GM21367 (cell line): ENCODE data around the gene MACROD2.
"Not testable (repeated sequence)": the region's sequence is repeated elsewhere in the genome, so short reads cannot be mapped to it uniquely, and the experiment has no call there.

ENCODE experiments used
- ATAC-seq: cut with Tn5 transposase; IDR thresholded peaks from one replicate; pipeline ENCODE4 v1.9.1; 2021; ENCODE audit not compliant: unreplicated experiment

MACROD2 gene

DNA sequence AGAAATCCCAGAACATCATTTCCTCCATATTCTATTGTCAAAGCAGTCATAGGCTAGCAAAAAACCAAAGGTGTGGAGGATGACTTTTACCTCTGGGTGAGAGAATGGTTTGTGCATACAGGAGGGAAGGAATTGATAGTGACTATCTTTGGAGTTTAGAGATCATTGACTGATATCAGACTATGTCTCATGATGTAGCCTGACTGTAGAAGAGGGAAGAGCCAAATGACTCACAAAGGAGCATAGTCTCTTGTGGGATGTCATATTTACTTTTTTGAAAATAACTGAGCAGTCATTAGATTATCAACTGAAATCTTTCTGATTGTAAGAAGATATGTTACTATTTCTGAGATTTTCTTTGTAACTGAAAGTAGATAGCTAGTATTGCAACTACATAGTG lies 183.6 kb downstream of the MACROD2 start:
- no peak for ATAC-seq

DNA sequence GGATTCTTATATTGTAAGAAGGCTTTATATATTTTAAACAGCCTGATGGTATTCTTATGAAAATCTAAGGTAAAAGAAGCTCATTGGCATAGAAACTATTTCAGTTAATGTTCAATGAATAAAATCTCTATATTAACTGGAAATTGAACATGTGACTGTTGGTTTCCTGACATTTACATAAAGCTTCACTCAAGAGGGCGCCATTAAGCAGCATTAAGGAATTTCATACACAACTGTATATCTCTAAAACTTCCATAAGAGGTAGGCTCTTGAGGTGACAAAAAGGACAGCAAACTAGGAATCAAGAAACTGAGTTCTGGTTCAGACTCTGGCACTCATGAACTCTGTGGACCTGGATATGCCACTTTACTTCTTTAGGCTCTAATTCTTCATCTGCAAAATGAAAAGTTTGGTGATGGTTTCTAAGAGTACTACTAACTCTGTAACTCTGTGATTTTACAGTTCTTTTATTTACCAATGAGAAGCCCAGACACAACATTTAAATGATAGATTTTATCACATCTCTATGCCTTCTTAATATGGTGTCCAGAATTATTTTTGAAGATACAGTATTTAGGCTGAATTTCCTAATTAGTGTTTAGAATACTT lies 194.6 kb downstream of the MACROD2 start:
- no peak for ATAC-seq

DNA sequence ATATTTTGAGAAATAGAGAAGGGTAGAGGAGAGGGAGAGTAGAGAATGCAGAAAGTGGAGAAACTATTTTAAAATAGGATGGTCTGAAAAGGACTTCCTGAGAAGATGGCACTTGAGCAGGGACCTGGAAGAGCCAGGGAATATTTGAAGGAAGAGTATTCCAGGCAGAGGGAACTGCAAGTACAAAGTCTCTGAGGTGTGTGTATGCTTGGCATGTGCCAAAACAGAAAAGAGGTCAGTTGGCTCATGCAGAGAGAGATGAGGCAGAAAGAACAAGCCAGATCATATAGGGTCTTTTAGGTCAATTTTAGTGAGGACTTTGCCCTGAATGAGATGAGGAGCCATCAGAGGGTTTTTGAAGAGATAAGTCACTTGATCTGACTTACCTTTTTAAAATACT lies 196.2 kb downstream of the MACROD2 start:
- ATAC-seq, result no peak

DNA sequence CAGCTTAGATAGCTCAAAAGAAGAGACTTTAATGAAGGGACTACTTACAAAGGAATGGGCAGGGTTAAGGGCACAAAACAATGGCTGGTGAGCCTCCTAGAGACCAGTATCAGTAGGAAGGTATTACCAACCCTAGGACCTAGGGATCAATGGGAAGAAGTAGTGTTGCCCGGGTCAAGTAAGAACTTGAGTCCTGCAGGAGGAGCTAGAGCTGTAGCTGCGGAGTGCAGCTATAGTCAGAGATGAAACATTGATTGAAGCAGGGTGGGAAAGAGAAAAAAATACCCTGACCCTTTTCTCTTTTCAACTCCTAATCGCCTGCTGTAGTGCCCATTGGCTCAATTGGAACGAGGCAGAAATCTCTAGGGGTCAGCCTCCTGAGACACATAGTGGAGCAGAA lies 198.1 kb downstream of the MACROD2 start:
- ATAC-seq, result no peak

DNA sequence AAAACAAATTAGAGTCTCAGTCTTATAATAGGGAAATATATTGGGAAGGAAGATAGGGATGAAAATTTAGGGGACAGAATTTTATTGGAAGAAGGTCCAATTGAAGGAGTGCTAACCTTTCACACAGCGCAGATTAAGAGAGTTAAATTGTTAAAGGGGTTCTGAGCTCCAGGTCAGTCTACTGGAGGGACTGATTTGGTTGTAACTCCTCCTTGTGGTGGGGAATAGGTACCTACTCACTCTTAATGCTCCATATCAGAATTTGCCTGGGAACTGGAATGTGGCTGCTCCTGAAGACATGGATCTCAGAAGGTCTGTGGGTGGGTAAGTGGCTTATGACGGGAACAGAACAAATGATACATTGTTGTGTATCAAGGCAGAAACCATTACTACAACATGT lies 198.6 kb downstream of the MACROD2 start:
- no peak for ATAC-seq

DNA sequence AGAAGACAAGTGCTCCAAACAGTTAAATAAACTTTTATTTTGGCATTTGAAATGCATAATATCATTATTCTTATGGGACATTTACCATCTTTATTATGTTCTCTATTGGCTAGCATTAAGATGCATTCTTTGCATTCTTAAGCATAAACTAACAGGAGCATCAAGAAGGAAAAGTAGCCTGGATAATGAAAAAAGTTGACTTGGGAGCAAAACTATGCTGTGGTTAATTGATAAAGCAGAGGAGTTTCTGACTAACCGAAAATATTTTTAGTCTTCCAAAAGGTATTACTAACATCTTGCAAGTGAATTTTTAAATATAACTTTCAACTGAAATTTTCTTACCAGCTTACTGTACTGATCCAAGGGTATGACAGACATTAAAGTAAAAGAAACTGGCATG lies 201.8 kb downstream of the MACROD2 start:
- no peak for ATAC-seq

DNA sequence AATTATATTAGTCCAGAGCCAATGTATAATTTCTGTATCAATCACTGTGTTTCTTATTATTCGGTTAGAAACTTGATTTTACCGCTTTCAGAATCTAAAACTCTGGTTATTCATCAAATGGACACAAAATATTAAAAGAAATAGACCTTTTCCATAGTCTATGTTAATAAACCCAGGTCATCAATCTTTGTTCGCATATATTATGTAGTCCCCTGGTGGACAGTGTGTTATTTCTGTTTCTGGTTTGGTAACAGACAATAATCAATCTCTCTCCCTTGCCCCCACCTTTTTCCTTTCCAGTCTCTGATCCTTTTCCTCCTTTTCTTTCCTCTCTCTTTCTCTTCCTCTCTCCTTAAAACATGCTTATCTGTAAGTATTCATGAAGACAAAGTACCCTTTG lies 203.1 kb downstream of the MACROD2 start:
- ATAC-seq, result no peak

DNA sequence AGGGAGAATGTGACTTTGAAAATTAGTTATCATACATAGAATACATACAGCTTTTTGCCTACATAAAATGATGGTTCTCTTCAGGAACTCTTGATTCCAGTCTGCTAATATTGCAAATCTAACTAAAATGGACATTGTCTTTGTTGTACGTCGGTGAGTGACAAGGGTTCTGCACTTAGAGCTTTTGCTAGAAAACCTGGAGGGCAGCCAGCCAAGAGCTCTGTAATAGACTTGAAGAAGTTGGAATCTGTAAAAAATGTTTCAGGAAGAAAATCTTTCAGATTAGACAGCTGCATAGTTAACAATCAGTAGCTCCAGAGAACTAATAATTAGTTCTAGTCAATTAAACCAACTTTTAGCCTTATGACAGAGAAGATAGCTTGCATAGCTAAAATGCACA lies 203.8 kb downstream of the MACROD2 start:
- ATAC-seq, result no peak

DNA sequence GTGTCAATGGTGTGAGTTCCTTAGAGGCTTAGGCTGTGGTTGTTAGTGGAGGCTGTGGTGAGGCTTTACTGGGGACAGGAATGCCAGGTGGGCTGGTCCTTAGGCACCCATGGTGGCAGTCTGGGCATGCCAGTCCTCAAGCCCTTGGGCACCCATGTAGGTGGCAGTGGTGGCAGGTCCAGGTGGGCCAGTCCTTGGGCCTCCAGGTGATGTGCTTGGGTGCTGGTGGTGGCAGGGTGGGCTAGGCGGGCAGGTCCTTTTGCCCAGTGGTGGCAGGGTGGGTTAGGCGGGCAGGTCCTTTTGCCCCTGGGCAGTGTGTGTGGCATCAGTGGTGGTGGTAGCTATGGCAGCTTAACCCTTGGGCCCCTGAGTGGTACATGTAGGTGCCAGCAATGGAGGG lies 208.3 kb downstream of the MACROD2 start:
- ATAC-seq, result no peak

DNA sequence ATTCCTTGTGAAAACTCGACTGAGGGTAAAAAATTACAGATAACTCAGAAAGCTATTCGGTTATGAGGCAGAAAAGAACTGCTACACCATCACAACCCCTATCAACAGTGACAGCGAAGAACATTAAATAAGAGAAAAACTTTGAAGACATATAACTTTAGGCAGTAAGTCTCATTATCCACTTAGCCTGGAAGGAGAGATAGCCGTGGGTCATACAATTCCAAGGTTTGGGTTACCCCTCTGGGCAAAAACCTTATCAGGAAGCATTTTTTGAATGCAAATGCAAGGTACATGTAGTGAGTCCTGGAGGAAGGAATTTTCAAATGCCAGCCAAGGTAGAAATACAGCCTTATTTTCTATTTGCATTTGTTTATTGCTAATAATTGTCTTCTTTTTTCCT lies 212.3 kb downstream of the MACROD2 start:
- ATAC-seq, result no peak

GRCh38 chr20:14208956-14209355 lies 213.6 kb downstream of the MACROD2 start:
- ATAC-seq, result no peak

GRCh38 chr20:14210146-14210545 lies 214.8 kb downstream of the MACROD2 start:
- ATAC-seq, result no peak

GRCh38 chr20:14214046-14214445 lies 218.7 kb downstream of the MACROD2 start:
- no peak for ATAC-seq

DNA sequence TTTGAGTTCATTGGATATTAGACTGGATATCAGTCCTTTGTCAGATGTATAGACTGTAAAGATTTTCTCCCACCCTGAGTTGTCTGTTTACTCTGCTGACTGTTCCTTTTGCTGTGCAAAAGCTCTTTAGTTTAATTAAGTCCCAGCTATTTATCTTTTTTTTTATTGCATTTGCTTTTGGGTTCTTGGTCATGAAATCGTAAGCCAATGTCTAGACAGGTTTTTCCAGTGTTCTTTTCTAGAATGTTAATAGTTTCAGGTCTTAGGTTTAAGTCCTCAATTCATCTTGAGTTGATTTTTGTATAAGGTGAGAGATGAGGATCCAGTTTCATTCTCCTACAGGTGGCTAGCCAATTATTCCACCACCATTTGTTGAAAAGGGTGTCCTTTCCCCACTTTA lies 220.6 kb downstream of the MACROD2 start:
- not testable (repeated sequence) for ATAC-seq

- no peak for ATAC-seq
These were observed 224.6 kb downstream of the MACROD2 start for GRCh38 chr20:14219801-14220461.

DNA sequence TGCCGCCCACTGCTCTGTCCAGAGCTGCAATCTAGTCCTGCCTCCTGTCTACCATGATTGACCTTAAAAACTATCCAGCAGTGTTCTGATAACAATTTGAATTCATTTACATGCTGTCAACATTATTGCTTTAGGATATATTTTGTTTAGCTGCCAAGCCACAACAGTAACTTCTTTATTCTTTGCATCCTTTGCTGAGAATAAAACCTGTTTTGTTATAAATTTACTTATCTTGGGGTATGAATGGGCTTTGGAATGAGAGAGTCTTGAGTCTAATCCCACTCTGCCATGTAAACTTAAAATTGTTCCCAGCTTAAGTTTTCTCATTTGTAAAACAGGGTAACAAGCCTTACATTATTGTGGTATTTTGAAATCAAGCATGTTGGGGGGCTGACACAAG lies 225.7 kb downstream of the MACROD2 start:
- no peak for ATAC-seq

GRCh38 chr20:14223806-14224205 lies 228.5 kb downstream of the MACROD2 start:
- ATAC-seq, result no peak

DNA sequence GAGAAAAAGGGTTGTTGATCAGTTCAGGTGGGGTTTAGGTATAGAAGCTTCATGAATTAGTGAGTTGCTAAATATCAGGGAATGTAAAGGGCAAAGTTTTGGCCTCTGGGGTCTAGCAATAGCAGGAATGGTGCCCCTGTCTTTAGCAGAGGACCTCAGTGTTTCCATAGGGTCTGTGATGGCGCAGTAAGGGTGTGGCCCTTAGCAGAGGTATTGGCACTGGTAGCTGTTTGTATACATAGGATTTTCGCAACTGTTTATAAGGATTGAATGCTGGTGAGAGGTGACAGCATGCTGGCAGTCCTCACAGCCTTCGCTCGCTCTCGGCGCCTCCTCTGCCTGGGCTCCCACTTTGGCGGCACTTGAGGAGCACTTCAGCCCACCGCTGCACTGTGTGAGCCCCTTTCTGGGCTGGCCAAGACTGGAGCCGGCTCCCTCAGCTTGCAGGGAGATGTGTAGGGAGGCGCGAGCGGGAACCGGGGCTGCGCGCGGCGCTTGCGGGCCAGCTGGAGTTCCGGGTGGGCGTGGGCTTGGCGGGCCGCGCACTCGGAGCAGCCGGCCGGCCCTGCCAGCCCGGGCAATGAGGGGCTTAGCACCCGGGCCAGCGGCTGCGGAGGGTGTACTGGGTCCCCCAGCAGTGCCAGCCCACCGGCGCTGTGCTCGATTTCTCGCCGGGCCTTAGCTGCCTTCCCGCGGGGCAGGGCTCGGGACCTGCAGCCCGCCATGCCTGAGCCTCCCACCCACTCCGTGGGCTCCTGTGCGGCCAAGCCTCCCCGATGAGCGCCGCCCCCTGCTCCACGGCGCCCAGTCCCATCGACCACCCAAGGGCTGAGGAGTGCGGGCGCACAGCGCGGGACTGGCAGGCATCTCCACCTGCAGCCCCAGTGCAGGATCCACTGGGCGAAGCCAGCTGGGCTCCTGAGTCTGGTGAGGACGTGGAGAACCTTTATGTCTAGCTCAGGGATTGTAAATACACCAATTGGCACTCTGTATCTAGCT lies 231.0 kb downstream of the MACROD2 start:
- ATAC-seq, result not testable (repeated sequence)

GRCh38 chr20:14232650-14233049 lies 237.3 kb downstream of the MACROD2 start:
- no peak for ATAC-seq

- no peak for ATAC-seq
These were observed 239.5 kb downstream of the MACROD2 start for GRCh38 chr20:14234666-14235295.

DNA sequence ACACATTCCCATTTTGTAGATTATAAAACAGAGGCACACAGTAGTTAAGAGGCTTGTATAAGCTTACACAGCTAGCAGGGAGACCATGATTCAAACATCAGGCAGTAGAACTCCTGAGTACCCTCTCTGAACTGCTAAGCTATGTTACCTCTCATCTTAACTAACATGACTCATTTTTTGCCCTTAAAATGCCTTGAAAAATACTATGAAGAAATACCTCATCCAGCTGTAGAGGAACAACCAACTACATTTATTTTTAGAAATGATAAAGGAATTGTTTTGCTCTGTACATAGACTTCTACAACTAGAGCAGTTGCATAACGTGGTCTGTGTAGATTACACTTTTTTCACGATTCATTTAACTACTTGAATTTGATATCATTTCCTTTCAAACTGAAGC lies 240.0 kb downstream of the MACROD2 start:
- ATAC-seq, result no peak
